K562 (cell line): ENCODE results near the gene MDC1. TPM values are rescaled to one million over a fixed set of nuclear protein-coding genes. Genes with fewer than 3 reads are reported as not detected.

Experiments used
- ARID4B ChIP-seq: sonication (generic); formaldehyde crosslinking; IDR thresholded peaks from 2 replicates; pipeline ENCODE4 v1.8.0; 2022; ENCODE audit warnings: mild to moderate bottlenecking, missing genetic modification reagents
- DACH1 ChIP-seq: fragments of 450-650 bp; IDR thresholded peaks from 2 replicates; pipeline ENCODE4 v1.6.1; 2018; ENCODE audit not compliant: partially characterized antibody
- ELF4 ChIP-seq: fragments of 450-650 bp; formaldehyde crosslinking; IDR thresholded peaks from 2 replicates; pipeline ENCODE4 v1.4.0; 2022; ENCODE audit warnings: missing genetic modification characterization
- HNRNPH1 ChIP-seq: fragments of 200-400 bp; formaldehyde crosslinking; optimal IDR thresholded peaks from 2 replicates; pipeline ENCODE3; 2017; ENCODE audit warnings: low read depth, mild to moderate bottlenecking, low read length, moderate library complexity
- MIER1 ChIP-seq: fragments of 450-650 bp; IDR thresholded peaks from 2 replicates; pipeline ENCODE4 v1.6.1; 2016; ENCODE audit warnings: antibody characterized with exemption, mild to moderate bottlenecking, low read depth
- NFE2 ChIP-seq: IDR thresholded peaks from 2 replicates; pipeline ENCODE4 v1.6.1; 2014; ENCODE audit warnings: antibody characterized with exemption, low read depth
- NFE2L1 ChIP-seq: fragments of 450-650 bp; IDR thresholded peaks from 2 replicates; pipeline ENCODE4 v1.6.1; 2016; ENCODE audit warnings: missing genetic modification characterization, low read depth, mild to moderate bottlenecking, missing compliant biosample characterization, moderate library complexity, borderline replicate concordance
- NFIC ChIP-seq: fragments of 450-650 bp; IDR thresholded peaks from 2 replicates; pipeline ENCODE4 v1.6.1; 2017; ENCODE audit warnings: mild to moderate bottlenecking, inconsistent platforms
- PRMT5 ChIP-seq: sonication (generic); formaldehyde crosslinking; IDR thresholded peaks from 2 replicates; pipeline ENCODE4 v1.5.0; 2020; ENCODE audit warnings: missing genetic modification reagents
- ZFP36 ChIP-seq: fragments of 150-350 bp; IDR thresholded peaks from 2 replicates; pipeline ENCODE4 v1.6.1; 2018; ENCODE audit warnings: low read length, low read depth; ENCODE audit not compliant: partially characterized antibody
- ZMIZ1 ChIP-seq, 2 experiments: fragments of 150-350 bp in 1 of 2; IDR thresholded peaks; 2 replicates each; pipeline ENCODE4 v1.6.1; 2012 to 2016; ENCODE audit warnings: low read depth in 2 of 2, low read length in 2 of 2, mild to moderate bottlenecking in 1 of 2, moderate library complexity in 1 of 2
- ZNF12 ChIP-seq: sonication (generic); formaldehyde crosslinking; IDR thresholded peaks from 2 replicates; pipeline ENCODE4 v1.4.0; 2020; ENCODE audit warnings: mild to moderate bottlenecking, missing genetic modification reagents
- ZNF316 ChIP-seq: fragments of 450-650 bp; IDR thresholded peaks from 2 replicates; pipeline ENCODE4 v1.6.1; 2016
- ZNF324 ChIP-seq: fragments of 250-450 bp; sonication (Bioruptor Pico); IDR thresholded peaks from 2 replicates; pipeline ENCODE4 v1.4.0; 2020; ENCODE audit warnings: mild to moderate bottlenecking
- ZNF518B ChIP-seq: fragments of 250-450 bp; sonication (Bioruptor Pico); IDR thresholded peaks from 2 replicates; pipeline ENCODE4 v1.5.0; 2021; ENCODE audit warnings: mild to moderate bottlenecking, moderate library complexity
- ZNF561 ChIP-seq: fragments of 450-650 bp; formaldehyde crosslinking; conservative IDR thresholded peaks from 2 replicates; pipeline ENCODE4 v1.4.0; 2020; ENCODE audit warnings: mild to moderate bottlenecking, moderate library complexity
- ZNF668 ChIP-seq: fragments of 250-450 bp; sonication (Bioruptor Pico); IDR thresholded peaks from 2 replicates; pipeline ENCODE4 v1.8.0; 2022; ENCODE audit warnings: mild to moderate bottlenecking, inconsistent platforms
- ZNF766 ChIP-seq: fragments of 200-800 bp; sonication (Bioruptor generic); conservative IDR thresholded peaks from 2 replicates; pipeline ENCODE4 v1.6.1; 2016; ENCODE audit warnings: missing genetic modification characterization, missing compliant biosample characterization
- ZNF77 ChIP-seq: fragments of 250-450 bp; sonication (Bioruptor Pico); IDR thresholded peaks from 2 replicates; pipeline ENCODE4 v1.5.0; 2020
- polyA plus RNA-seq, 8 experiments: library from polyadenylated mRNA; depleted of rRNA in 4 of 8; stranded (reverse) in 5 of 8; unstranded in 3 of 8; fragments of >200 nt; fragmentation: Nextera tagmentation in 2 of 8; fragmentation: Illumina TruSeq in 1 of 8; extraction: Ambion mirVana in 2 of 8; extraction: Trizol in 1 of 8; gene quantifications; 2 replicates each; pipeline versions ENCODE4 v1.2.1 to v1.2.3, GENCODE V29; 2011 to 2014; ENCODE audit warnings: inconsistent platforms in 1 of 8, missing spikeins in 1 of 8
- total RNA-seq, 7 experiments: library from RNA; depleted of rRNA in 6 of 7; stranded (reverse); fragments of >200 nt in 6 of 7; fragmentation: Illumina TruSeq in 2 of 7; extraction: Trizol in 2 of 7; gene quantifications; 2 replicates each; pipeline versions ENCODE4 v1.2.1 to v1.2.3, GENCODE V29; 2011 to 2021; ENCODE audit warnings: low replicate concordance in 1 of 7

MDC1 gene
- total and polyA plus RNA-seq, 9 of the 15 experiments (the other 6 are each of a cell fraction or from before 2014, with no cell fraction given), result 8.2 to 114 (median 20.0) TPM

- TF ChIP-seq ZNF518B (CRISPR knock-in tag), result no peak
- no peak for TF ChIP-seq ZNF316
- TF ChIP-seq ZNF12, result peak; percentile 23; the same call in 1 of the 2 replicates
- TF ChIP-seq NFE2L1 (tag), result no peak
- TF ChIP-seq ZMIZ1 (IDR thresholded peaks at IDR 0.05; ENCODE audit: low read depth in 2 of 2, low read length in 2 of 2), result no peak
- no peak for TF ChIP-seq ZNF561
- TF ChIP-seq ZNF324 (CRISPR knock-in tag), result no peak
- TF ChIP-seq HNRNPH1, result no peak
- TF ChIP-seq DACH1, result no peak
- TF ChIP-seq PRMT5 (CRISPR knock-in tag), result no peak
- TF ChIP-seq ZNF668 (CRISPR knock-in tag), result no peak
- TF ChIP-seq ZNF766 (CRISPR knock-in tag), result no peak
- no peak for TF ChIP-seq ZFP36
- TF ChIP-seq ZNF77, result 0 out of 2 replicates have a peak, but pooled peaks have one; percentile 29
- no peak for TF ChIP-seq NFE2
- peak; percentile 42; the same call in 1 of the 2 replicates for TF ChIP-seq ARID4B (CRISPR knock-in tag)
- TF ChIP-seq NFIC, result no peak
- no peak for TF ChIP-seq MIER1
- no peak for TF ChIP-seq ELF4 (CRISPR knock-in tag)
Measured at GRCh38 chr6:30689985-30690384, 27.1 kb downstream of the MDC1 start (continued).
